RPMI7951 (cell line): ENCODE data around the gene NECTIN3. TPM values are rescaled to one million over a fixed set of nuclear protein-coding genes. Genes with fewer than 3 reads are reported as not detected.
A peak's percentile ranks its signal among the peaks of the same experiment; 100 is the strongest.

Experiments used
- DNase-seq: peaks from one replicate; pipeline ENCODE4 v3.0.0-alpha.2; 2012; ENCODE audit warnings: low read depth
- total RNA-seq: library from RNA; depleted of rRNA; stranded (reverse); fragments of >200 nt; shearing (Covaris generic); gene quantifications from 2 replicates; pipeline ENCODE4 v1.2.3, GENCODE V29; 2014

NECTIN3 gene
- total RNA-seq, 1 experiment from 2014 or later = 57.0 TPM

GRCh38 chr3:111081008-111081545 is 9.5 kb downstream of the NECTIN3 start:
- peak; percentile 46 for DNase-seq

- DNase-seq = no peak
Observed at GRCh38 chr3:111084911-111085310, 13.3 kb downstream of the NECTIN3 start.

- DNase-seq = no peak
Observed at GRCh38 chr3:111087924-111088469, 16.4 kb downstream of the NECTIN3 start.

GRCh38 chr3:111096487-111097209 is 25.0 kb downstream of the NECTIN3 start:
- DNase-seq = no peak

- no peak for DNase-seq
Observed at GRCh38 chr3:111103807-111104206, 32.2 kb downstream of the NECTIN3 start.

GRCh38 chr3:111106993-111107661 is 35.5 kb downstream of the NECTIN3 start:
- DNase-seq = no peak

- peak; percentile 5 for DNase-seq
Observed at GRCh38 chr3:111107662-111108035, 36.0 kb downstream of the NECTIN3 start.

GRCh38 chr3:111112913-111113312 is 41.3 kb downstream of the NECTIN3 start:
- DNase-seq = peak; percentile 52

GRCh38 chr3:111128884-111129283 is 57.3 kb downstream of the NECTIN3 start:
- no peak for DNase-seq

GRCh38 chr3:111130827-111131226 is 59.2 kb downstream of the NECTIN3 start:
- DNase-seq = no peak

GRCh38 chr3:111134302-111134701 is 62.7 kb downstream of the NECTIN3 start:
- no peak for DNase-seq

GRCh38 chr3:111151438-111151837 is 79.8 kb downstream of the NECTIN3 start:
- DNase-seq = peak; percentile 43

GRCh38 chr3:111152496-111152895 is 80.9 kb downstream of the NECTIN3 start:
- DNase-seq = no peak

- DNase-seq = no peak
Observed at GRCh38 chr3:111156517-111156916, 84.9 kb downstream of the NECTIN3 start.

- DNase-seq = peak; percentile 6
Observed at GRCh38 chr3:111159391-111159790, 87.8 kb downstream of the NECTIN3 start.

GRCh38 chr3:111164621-111165020 is 93.0 kb downstream of the NECTIN3 start:
- no peak for DNase-seq

GRCh38 chr3:111165411-111165810 is 93.8 kb downstream of the NECTIN3 start:
- no peak for DNase-seq

- peak; percentile 3 for DNase-seq
Observed at GRCh38 chr3:111173328-111173900, 101.8 kb downstream of the NECTIN3 start.

- DNase-seq = no peak
Observed at GRCh38 chr3:111173906-111174305, 102.3 kb downstream of the NECTIN3 start.

GRCh38 chr3:111190518-111190917 is 118.9 kb downstream of the NECTIN3 start:
- no peak for DNase-seq

- no peak for DNase-seq
Observed at GRCh38 chr3:111193472-111193871, 121.9 kb downstream of the NECTIN3 start.

- DNase-seq = no peak
Observed at GRCh38 chr3:111194048-111194447, 122.4 kb downstream of the NECTIN3 start.
